ENCODE data around the gene PLXNB3.
"Not testable (repeated sequence)": the region's sequence is repeated elsewhere in the genome, so short reads cannot be mapped to it uniquely, and the experiment has no call there.

PLXNB3 gene

DNA sequence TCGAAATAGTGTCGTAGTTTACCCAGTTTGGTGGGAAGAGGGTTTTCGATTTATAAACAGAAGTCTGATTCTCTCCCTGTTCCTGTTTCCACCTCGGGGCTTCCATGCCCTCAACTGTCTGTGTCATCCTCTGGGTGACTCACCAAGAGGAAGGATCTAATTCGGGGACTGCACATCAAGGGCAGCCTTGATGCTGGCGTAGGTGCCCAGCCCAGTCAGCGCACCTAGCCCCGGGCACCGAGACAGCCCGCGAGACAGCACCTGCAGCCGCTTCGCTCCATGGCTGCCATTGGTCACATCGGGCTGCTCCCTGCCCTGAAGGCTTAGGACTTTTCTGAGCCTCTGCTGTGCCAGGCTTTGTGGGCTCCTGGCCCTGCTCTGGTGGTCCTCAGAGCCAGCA is 31.6 kb upstream of the PLXNB3 start:
- DNase-seq (ENCODE audit: low read depth): no peak

DNA sequence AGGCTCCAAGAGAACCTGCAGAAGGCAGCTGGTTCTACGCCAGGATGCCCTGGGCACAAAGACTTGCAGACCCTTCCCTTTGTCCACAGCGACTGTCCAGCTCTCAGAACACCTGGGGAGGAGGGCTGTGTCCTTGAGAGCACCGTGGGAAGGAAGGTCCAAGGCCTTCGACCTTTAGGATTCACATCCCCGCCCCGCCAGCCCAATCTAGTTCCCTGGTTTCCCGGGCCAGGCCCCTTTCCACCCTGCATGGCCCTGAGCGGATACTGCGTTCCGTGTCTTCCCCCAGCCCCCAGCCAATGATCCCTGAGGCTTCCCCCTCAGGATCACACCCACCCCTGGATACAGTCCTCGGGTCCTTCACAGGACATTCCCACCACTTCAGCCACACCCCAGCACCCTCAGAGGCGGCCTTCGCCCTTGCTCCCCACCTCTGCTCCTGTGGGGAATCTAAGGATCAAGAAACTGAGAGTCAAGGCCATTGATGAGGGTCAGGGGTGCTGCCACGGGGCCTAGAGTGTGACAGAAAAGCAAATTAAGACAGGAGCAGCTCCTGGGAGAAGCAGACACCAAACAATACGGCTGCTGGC is 30.3 kb upstream of the PLXNB3 start:
- no peak for DNase-seq (ENCODE audit: low read depth)

DNA sequence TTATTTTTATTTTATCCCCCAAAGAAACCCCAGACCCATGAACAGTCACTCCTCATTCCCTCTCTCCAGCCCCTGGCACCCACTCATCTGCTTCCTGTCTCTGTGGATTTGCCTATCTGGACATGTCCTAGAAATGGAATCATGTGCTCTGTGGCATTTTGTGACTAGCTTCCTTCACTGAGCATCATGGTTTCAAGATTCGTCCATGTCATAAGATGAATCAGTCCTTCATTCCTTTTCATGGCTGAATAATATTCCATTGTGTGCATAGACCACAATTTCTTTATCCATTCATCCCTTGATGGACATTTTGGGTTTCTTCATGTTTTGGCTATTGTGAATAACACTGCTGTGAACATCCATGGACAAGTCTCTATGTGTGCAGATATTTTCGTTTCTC is 29.2 kb upstream of the PLXNB3 start:
- no peak for DNase-seq (ENCODE audit: low read depth)

GRCh38 chrX:153735274-153735673 is 28.8 kb upstream of the PLXNB3 start:
- DNase-seq (ENCODE audit: low read depth): no peak

DNA sequence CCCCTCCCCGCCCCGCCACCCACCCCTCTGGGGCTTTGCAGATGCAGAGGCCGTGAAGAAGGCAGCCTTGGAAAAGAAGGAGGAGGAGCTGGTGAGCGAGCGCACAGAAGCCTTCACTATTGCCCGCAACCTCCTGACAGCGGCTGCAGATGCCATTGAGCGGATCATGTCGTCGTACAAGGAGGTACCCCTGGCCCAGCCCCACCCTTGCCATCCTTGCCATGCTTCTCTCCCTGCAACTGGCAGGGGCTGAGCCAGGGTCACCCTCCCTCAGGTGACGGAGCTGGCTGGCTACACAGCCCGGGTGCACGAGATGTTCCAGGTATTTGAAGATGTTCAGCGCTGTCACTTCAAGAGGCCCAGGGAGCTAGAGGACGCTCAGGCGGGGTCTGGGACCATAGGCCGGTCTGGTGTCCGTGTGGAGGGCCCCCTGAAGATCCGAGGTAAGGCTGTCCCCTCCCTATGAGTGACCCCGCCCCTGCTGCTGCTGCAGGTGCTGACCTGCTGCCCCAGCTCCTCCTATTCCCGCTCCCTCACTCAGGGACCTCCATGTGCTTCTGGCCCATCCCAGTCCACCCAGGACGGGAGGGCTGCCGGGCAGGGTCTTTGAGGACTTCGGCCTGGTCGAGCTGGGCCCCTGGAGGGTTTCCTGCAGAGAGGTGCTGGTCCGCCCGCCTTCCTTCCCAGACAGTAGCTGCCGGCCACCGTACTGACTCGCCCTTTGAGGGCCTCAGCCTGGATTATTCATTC is 27.8 kb upstream of the PLXNB3 start:
- DNase-seq (ENCODE audit: low read depth): no peak

DNA sequence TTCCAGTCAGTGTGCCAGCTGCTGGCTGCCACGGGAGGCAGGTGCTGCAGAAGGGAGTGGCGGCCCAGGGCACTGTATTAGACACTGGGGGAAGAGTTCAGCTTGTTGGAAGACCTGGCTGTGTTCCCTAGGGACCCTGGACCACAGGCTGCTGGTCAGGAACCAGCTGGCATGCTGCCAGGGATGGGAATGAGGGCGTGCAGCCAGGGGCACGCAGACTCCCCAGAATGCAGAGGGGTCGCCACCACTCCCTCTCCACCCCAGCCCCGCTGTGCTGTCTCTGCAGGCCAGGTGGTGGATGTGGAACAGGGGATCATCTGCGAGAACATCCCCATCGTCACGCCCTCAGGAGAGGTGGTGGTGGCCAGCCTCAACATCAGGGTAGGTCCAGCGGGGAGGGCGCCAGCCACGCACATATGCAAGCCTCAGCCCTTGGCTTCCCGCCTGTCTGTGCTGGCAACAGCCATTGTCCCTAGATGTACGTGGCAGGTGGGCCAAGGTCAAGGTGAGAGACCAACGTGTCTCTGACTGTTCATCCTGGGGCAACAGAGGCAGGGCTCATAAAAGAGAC is 27.1 kb upstream of the PLXNB3 start:
- DNase-seq (ENCODE audit: low read depth): no peak

DNA sequence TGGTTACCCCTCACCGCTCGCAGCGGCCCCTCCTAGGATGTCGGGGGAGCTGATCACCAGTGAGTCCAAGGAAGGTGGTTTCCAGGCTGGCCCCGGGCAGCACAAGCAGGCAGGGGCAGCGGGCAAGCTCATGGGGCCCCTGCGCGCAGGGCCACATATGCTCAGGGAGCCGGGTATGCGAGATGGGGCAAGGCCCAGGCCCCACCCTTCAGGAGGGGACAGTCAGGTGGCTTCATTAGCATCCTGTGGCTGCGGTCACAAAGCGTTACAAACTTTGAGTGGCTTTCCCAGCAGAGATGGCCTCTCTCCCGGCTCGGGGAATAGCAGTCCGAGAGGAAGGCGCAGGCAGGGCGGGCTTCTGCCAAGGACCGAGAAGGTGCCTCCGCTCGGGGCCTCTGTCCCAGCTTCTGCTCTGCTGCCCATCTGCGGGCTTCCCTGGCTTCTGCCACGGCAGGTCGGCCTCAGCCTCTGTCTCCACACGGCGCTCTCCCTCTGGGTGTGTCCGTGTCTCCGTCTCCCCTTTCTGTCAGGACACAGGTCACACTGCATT is 25.9 kb upstream of the PLXNB3 start:
- no peak for DNase-seq (ENCODE audit: low read depth)

DNA sequence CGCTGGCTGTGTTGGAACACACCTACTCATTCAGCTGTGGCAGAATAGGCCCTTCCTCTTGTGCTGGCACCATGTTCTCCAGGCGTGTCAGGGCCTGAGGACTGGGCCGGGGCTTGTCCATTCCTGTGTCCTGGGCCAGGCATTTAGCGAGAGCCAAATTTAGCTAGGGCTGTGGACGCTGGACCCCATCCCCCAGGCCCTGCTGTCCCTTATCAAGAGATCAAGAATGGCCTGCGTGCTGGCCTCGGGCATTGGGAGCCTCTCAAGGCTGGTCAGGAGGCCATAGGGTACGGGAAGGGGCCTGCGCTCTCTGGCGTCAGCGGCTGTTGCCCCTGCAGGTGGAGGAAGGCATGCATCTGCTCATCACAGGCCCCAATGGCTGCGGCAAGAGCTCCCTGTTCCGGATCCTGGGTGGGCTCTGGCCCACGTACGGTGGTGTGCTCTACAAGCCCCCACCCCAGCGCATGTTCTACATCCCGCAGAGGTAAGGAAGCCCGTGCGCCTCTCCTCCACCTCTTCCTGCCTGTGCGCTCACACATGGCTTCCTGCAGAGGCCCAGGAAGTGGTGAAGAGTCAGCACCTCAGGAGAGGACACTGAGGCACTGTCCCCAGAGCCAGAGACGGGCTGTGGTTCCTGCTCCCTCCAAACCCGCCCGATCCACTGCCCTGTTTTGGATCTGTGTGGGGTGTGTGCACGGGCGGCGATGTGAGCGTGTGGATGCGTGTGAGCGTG is 24.1 kb upstream of the PLXNB3 start:
- DNase-seq (ENCODE audit: low read depth): no peak

GRCh38 chrX:153740631-153741222 is 23.3 kb upstream of the PLXNB3 start:
- DNase-seq (ENCODE audit: low read depth): no peak

GRCh38 chrX:153741446-153741845 is 22.6 kb upstream of the PLXNB3 start:
- DNase-seq (ENCODE audit: low read depth): no peak

- not testable (repeated sequence) for DNase-seq (ENCODE audit: low read depth)
Measured at GRCh38 chrX:153742111-153742510, 21.9 kb upstream of the PLXNB3 start.

- not testable (repeated sequence) for DNase-seq (ENCODE audit: low read depth)
Measured at GRCh38 chrX:153742796-153743467, 21.1 kb upstream of the PLXNB3 start.

DNA sequence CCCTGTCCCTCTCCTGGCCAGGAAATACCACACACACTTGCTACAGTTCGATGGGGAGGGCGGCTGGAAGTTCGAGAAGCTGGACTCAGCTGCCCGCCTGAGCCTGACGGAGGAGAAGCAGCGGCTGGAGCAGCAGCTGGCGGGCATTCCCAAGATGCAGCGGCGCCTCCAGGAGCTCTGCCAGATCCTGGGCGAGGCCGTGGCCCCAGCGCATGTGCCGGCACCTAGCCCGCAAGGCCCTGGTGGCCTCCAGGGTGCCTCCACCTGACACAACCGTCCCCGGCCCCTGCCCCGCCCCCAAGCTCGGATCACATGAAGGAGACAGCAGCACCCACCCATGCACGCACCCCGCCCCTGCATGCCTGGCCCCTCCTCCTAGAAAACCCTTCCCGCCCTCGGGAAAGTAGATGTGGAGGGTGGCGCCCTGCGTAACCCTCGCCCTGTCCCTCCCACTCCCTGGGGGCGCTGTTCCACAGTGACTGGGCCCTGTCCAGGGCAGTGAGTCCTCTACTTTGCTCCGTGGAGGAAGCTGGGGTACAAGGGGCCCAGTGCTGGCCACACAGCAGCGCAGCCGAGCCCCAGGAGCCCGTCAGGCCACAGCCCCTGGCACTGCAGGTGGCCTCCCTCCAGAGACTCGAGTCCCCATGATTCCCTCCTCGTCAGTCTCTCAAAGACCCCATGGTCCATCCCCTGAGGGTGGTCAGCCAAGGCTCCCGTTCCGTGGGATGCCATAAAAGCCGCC is 20.4 kb upstream of the PLXNB3 start:
- DNase-seq (ENCODE audit: low read depth): not testable (repeated sequence)

DNA sequence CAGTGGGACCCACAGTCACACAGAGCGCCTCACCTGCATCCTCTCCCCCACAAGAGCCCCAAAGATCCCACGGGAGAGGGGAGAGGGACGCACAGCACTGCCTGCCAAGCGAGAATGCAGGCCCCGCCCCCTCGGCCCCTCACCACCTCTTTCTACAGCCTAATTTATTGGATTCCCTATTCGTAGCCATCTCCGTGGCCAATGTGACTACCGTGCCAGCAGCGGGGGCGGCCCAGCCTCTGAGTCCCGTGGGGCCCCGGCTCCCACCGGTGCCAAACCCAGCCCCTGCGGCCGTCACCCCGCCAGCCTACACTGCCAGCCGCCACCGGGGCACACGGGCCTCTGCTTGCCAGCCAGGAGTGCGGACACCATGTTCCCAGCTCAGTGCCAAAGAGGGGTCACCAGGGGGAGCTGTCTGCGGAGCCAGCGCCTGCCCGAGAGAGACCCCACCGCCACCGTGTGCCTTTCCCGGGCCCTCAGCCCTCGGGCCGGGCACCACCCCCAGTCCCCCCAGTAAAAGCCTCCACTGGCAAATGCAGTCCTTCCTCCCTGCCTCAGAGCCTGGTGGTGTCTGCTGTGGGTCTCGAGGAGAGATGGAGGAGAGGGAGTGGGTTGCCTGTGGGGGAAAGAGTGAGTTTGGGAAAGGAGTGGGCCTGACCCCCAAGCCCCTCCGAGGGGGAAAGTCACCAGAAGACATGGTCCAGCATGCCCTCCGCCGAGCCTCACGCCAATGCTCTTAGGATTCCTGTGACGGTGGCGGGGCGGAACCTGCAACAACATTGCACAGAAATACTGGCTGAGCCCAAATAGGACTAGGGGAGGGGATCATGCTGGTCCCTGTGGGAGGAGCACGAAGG is 19.6 kb upstream of the PLXNB3 start:
- DNase-seq (ENCODE audit: low read depth): no peak

GRCh38 chrX:153745067-153745433 is 19.0 kb upstream of the PLXNB3 start:
- DNase-seq (ENCODE audit: low read depth): not testable (repeated sequence)

GRCh38 chrX:153746359-153746758 is 17.7 kb upstream of the PLXNB3 start:
- no peak for DNase-seq (ENCODE audit: low read depth)

- DNase-seq (ENCODE audit: low read depth): not testable (repeated sequence)
Measured at GRCh38 chrX:153746991-153747390, 17.1 kb upstream of the PLXNB3 start.

GRCh38 chrX:153749017-153749416 is 15.0 kb upstream of the PLXNB3 start:
- not testable (repeated sequence) for DNase-seq (ENCODE audit: low read depth)

GRCh38 chrX:153750127-153750774 is 13.8 kb upstream of the PLXNB3 start:
- DNase-seq (ENCODE audit: low read depth): no peak
